HCT116 (cell line): ENCODE data around the gene PPP2R2D.

Source experiments
- CEBPB ChIP-seq: IDR thresholded peaks from 2 replicates; pipeline ENCODE4 v1.6.1; 2012; ENCODE audit warnings: low read depth
- EZH2 ChIP-seq: fragments of 200-600 bp; sonication (generic); IDR thresholded peaks from 2 replicates; pipeline ENCODE4 v1.6.1; 2017; ENCODE audit warnings: antibody characterized with exemption, mixed run types
- POLR2A ChIP-seq: IDR thresholded peaks from 2 replicates; pipeline ENCODE4 v1.7.0; 2011; ENCODE audit warnings: borderline replicate concordance; ENCODE audit not compliant: insufficient read depth, insufficient read length; ENCODE audit errors: extremely low read depth
- RAD21 ChIP-seq: IDR thresholded peaks from 2 replicates; pipeline ENCODE4 v1.6.1; 2012; ENCODE audit warnings: low read depth, mild to moderate bottlenecking
- ZNF274 ChIP-seq: fragments of 200-500 bp; sonication (Bioruptor generic); IDR thresholded peaks from 2 replicates; pipeline ENCODE4 v1.6.1; 2014; ENCODE audit warnings: mild to moderate bottlenecking, low read depth, low read length, inconsistent platforms
- TF ChIP-seq, protein P1 (sequence below), 3 experiments: fragments of 200-600 bp in 1 of 3; sonication (generic) in 1 of 3; IDR thresholded peaks in 2 of 3; conservative IDR thresholded peaks in 1 of 3; 2 replicates each; pipeline ENCODE4 v1.5.1; 2012 to 2017; ENCODE audit warnings: low read depth in 2 of 3, low read length in 2 of 3, antibody characterized with exemption in 1 of 3, borderline replicate concordance in 1 of 3, control low read depth in 1 of 3, mild to moderate bottlenecking in 1 of 3, mixed read lengths in 1 of 3, mixed run types in 1 of 3, moderate library complexity in 1 of 3; ENCODE audit not compliant: insufficient read depth in 1 of 3
- TF ChIP-seq, protein P2 (sequence below): IDR thresholded peaks from 2 replicates; pipeline ENCODE4 v1.6.1; 2011; ENCODE audit warnings: mild to moderate bottlenecking, low read length, moderate library complexity; ENCODE audit not compliant: insufficient replicate concordance; ENCODE audit errors: extremely low read depth
- TF ChIP-seq, protein P3 (sequence below): IDR thresholded peaks from 2 replicates; pipeline ENCODE4 v1.6.1; 2012

DNA sequence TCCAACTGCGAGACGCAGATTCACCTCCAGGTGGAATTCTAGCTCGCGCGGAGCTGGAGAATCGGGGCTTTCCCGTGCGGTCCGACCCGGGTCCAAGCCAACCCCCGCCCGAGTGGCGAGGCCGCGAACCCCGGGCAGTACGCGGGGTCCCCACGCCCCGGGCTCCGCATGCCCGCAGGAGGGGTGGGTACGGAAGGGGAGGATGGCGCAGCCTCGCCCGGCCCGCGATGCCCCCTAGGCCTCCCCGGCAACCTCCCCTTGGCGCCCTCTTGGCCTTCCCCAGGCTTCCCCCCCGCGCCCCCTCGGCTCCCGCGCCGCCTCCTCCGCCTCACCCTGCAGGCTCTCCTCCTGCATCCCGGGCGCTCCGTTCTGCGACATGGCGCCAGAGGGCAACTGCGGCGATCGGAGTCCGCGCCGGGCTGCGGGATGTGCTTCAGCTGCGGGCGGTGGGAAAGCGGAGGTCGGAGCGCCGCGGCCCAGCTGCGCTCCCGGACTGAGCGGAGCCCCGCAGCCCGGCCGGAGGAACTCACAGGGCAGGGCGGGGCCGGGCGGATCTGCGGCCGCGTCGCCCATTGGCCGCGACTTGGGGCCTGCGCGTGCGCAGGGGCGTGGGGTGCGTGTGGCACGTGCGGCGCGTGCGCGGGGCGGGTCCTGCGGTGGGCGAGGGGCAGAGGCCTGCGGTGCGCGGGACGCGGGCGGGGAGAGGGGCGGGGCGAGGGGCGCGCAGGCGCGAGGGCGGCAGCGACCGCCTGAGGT is 80.8 kb downstream of the PPP2R2D start, which contains the start of gene BNIP3:
- TF ChIP-seq EZH2 (no peak), CEBPB (no peak), POLR2A (peak; percentile 37), ZNF274 (no peak), RAD21 (no peak)
- TF ChIP-seq, protein P1, sequence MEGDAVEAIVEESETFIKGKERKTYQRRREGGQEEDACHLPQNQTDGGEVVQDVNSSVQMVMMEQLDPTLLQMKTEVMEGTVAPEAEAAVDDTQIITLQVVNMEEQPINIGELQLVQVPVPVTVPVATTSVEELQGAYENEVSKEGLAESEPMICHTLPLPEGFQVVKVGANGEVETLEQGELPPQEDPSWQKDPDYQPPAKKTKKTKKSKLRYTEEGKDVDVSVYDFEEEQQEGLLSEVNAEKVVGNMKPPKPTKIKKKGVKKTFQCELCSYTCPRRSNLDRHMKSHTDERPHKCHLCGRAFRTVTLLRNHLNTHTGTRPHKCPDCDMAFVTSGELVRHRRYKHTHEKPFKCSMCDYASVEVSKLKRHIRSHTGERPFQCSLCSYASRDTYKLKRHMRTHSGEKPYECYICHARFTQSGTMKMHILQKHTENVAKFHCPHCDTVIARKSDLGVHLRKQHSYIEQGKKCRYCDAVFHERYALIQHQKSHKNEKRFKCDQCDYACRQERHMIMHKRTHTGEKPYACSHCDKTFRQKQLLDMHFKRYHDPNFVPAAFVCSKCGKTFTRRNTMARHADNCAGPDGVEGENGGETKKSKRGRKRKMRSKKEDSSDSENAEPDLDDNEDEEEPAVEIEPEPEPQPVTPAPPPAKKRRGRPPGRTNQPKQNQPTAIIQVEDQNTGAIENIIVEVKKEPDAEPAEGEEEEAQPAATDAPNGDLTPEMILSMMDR (IDR thresholded peaks at IDR 0.05 in 2 of 3, conservative IDR thresholded peaks at IDR 0.05 in 1 of 3; ENCODE audit: borderline replicate concordance in 1 of 3, insufficient read depth in 1 of 3, low read depth in 2 of 3, low read length in 2 of 3), result no peak
- TF ChIP-seq, protein P2, sequence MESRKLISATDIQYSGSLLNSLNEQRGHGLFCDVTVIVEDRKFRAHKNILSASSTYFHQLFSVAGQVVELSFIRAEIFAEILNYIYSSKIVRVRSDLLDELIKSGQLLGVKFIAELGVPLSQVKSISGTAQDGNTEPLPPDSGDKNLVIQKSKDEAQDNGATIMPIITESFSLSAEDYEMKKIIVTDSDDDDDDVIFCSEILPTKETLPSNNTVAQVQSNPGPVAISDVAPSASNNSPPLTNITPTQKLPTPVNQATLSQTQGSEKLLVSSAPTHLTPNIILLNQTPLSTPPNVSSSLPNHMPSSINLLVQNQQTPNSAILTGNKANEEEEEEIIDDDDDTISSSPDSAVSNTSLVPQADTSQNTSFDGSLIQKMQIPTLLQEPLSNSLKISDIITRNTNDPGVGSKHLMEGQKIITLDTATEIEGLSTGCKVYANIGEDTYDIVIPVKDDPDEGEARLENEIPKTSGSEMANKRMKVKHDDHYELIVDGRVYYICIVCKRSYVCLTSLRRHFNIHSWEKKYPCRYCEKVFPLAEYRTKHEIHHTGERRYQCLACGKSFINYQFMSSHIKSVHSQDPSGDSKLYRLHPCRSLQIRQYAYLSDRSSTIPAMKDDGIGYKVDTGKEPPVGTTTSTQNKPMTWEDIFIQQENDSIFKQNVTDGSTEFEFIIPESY, result no peak
- TF ChIP-seq, protein P3, sequence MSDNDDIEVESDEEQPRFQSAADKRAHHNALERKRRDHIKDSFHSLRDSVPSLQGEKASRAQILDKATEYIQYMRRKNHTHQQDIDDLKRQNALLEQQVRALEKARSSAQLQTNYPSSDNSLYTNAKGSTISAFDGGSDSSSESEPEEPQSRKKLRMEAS, result peak; percentile 70
